ENCODE results near the gene NTSR1. TPM values are rescaled to one million over a fixed set of nuclear protein-coding genes. Genes with fewer than 3 reads are reported as not detected.

Gene NTSR1
- total and polyA plus RNA-seq, 4 donors, result 0.02 to 3.7 (median 0.76) TPM

DNA sequence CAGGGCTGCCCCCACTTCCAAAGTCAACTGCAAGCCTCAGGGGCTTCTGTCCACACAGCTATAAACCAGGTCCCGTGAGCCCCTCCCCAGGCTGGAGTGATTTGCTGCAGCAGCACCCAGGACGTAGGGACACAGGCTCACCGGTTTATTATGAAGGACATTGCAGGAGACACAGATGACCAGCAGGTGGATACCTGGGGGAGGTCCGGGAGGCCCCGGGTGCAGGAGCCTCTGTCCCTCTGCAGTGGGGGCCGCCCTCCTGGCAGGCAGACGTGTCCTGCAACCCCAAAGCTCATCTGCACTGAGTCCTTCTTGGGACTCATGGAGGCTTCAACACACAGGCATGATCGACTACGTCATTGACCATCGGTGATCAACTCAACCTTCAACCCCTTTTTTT, 14.5 kb upstream of the NTSR1 start:
- TF ChIP-seq, protein P1, sequence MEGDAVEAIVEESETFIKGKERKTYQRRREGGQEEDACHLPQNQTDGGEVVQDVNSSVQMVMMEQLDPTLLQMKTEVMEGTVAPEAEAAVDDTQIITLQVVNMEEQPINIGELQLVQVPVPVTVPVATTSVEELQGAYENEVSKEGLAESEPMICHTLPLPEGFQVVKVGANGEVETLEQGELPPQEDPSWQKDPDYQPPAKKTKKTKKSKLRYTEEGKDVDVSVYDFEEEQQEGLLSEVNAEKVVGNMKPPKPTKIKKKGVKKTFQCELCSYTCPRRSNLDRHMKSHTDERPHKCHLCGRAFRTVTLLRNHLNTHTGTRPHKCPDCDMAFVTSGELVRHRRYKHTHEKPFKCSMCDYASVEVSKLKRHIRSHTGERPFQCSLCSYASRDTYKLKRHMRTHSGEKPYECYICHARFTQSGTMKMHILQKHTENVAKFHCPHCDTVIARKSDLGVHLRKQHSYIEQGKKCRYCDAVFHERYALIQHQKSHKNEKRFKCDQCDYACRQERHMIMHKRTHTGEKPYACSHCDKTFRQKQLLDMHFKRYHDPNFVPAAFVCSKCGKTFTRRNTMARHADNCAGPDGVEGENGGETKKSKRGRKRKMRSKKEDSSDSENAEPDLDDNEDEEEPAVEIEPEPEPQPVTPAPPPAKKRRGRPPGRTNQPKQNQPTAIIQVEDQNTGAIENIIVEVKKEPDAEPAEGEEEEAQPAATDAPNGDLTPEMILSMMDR (IDR thresholded peaks at IDR 0.05; ENCODE audit: control extremely low read depth, extremely low read depth), result no peak
- Histone ChIP-seq H3K4me3 (no peak overlapping the region), H3K36me3 (ENCODE audit: control insufficient read depth in 4 of 4, insufficient read depth in 4 of 4, low read length in 4 of 4) (no peaks in the 10 kb centered on the region), H3K9ac (ENCODE audit: insufficient read depth in 1 of 2, low read length in 2 of 2) (no peak overlapping the region), H3K27me3 (ENCODE audit: control insufficient read depth in 3 of 3, insufficient read depth in 3 of 3, low read length in 2 of 3) (peaks cover 0 to 12% (median 0%) of the 10 kb centered on the region in 3 donors), H3K9me3 (ENCODE audit: control insufficient read depth in 4 of 4, insufficient read depth in 3 of 4, low read length in 3 of 4) (peaks cover 0 to 3% (median 0%) of the 10 kb centered on the region in 4 donors), H3K4me1 (ENCODE audit: control insufficient read depth in 5 of 5, insufficient read depth in 5 of 5, low read length in 5 of 5) (no peaks in the 10 kb centered on the region), H3K27ac (ENCODE audit: low read depth in 1 of 2, low read length in 1 of 2) (no peak overlapping the region)
- DNase-seq (no peak), ATAC-seq (ENCODE audit: insufficient read depth, low FRiP score) (no peak)
- 78 to 93% methylated on average over 10 of the region's 10 CpGs for WGBS, 2 donors

DNA sequence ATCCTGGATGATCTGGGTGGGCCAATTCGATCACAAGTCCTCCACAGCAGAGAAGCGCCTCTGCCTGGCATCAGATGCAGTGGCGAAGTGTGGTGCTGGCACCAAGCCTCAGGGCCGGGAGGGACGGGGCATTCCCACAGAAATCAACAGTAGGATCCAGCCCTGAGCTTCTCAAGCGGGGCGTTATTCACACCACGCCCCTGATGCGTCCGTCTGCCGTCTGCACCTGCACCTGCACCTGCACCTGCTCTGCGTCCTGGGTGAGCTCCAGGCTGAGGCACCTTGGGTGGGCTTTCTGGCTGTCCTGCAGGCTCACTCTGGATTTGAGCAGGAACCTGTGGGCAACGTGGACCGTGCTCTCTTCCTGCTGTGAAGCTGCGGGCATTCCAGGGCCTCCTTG, 13.8 kb upstream of the NTSR1 start:
- no peaks in the 10 kb centered on the region for H3K36me3 ChIP-seq (ENCODE audit: control insufficient read depth in 4 of 4, insufficient read depth in 4 of 4, low read length in 4 of 4)
- TF ChIP-seq, protein P1 (IDR thresholded peaks at IDR 0.05; ENCODE audit: control extremely low read depth, extremely low read depth), result no peak
- ATAC-seq (ENCODE audit: insufficient read depth, low FRiP score) (no peak), DNase-seq (no peak)
- H3K9ac ChIP-seq (ENCODE audit: insufficient read depth in 1 of 2, low read length in 2 of 2), result no peak overlapping the region
- H3K4me3 ChIP-seq, result no peak overlapping the region
- no peaks in the 10 kb centered on the region for H3K4me1 ChIP-seq (ENCODE audit: control insufficient read depth in 5 of 5, insufficient read depth in 5 of 5, low read length in 5 of 5)
- H3K27ac ChIP-seq (ENCODE audit: low read depth in 1 of 2, low read length in 1 of 2), result no peak overlapping the region
- H3K27me3 ChIP-seq (ENCODE audit: control insufficient read depth in 3 of 3, insufficient read depth in 3 of 3, low read length in 2 of 3), result peaks cover 0 to 12% (median 0%) of the 10 kb centered on the region in 3 donors
- WGBS, 2 donors, result 79 to 81% methylated on average over 15 of the region's 15 CpGs
- H3K9me3 ChIP-seq (ENCODE audit: control insufficient read depth in 4 of 4, insufficient read depth in 3 of 4, low read length in 3 of 4), result peaks cover 0 to 5% (median 0%) of the 10 kb centered on the region in 4 donors

DNA sequence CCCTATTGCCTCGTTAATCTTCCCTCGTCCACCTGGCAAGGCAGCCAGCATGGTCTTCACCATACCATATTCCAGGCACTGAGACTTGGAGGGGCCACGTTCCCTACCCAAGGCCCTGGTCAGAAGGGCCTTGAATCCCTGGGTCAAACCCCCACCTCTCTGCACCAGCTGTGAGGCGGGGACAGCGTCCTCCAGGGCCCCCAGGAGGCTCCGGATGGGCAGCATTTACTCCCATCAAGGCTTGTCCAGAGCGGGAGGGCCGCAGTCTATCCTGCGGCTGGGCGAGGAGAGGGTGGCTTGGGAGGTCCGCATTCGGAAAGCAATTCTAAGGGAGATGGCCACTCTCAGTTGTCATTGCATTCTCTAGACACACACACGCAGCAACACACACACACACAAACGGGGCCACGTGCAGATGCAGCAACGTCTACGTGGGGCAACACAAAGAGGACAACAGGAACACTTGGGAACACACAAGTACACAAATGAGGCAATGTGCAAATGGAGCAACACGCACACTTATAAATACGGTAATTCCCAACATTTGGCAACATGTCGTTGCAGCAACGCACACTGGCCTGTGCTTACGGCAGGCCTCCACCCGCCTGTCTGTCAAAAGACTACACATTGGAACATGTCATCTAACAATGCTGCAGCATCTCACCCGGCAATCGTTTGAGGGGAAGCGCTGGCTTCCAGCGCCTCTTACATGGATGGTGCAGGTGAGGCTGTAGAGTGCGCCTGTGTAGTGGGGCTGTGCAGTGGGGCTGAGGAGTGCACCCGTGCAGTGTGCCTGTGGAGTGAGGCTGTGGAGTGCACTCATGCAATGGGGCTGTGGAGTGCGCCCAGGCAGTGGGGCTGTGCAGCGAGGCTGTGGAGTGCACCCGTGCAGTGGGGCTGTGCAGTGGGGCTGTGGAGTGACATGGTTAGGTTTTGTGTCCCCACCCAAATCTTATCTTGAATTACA, 12.9 kb upstream of the NTSR1 start:
- no peak for ATAC-seq (ENCODE audit: insufficient read depth, low FRiP score)
- Histone ChIP-seq H3K36me3 (ENCODE audit: control insufficient read depth in 4 of 4, insufficient read depth in 4 of 4, low read length in 4 of 4) (no peaks in the 10 kb centered on the region), H3K4me1 (ENCODE audit: control insufficient read depth in 5 of 5, insufficient read depth in 5 of 5, low read length in 5 of 5) (no peaks in the 10 kb centered on the region), H3K27me3 (ENCODE audit: control insufficient read depth in 3 of 3, insufficient read depth in 3 of 3, low read length in 2 of 3) (peaks cover 0 to 12% (median 0%) of the 10 kb centered on the region in 3 donors), H3K27ac (ENCODE audit: low read depth in 1 of 2, low read length in 1 of 2) (no peak overlapping the region), H3K9ac (ENCODE audit: insufficient read depth in 1 of 2, low read length in 2 of 2) (no peak overlapping the region), H3K9me3 (ENCODE audit: control insufficient read depth in 4 of 4, insufficient read depth in 3 of 4, low read length in 3 of 4) (peaks cover 0 to 5% (median 0%) of the 10 kb centered on the region in 4 donors), H3K4me3 (no peak overlapping the region)
- WGBS, 2 donors, result 74 to 80% methylated on average over 32 of the region's 32 CpGs
- DNase-seq, result no peak
- TF ChIP-seq, protein P1 (IDR thresholded peaks at IDR 0.05; ENCODE audit: control extremely low read depth, extremely low read depth), result no peak
